HG03095 (cell line): Measurements from ENCODE around the gene RAB9B.

ENCODE experiments used
- ATAC-seq: cut with Tn5 transposase; IDR thresholded peaks from one replicate; pipeline ENCODE4 v1.9.1; 2021; ENCODE audit warnings: moderate library complexity; ENCODE audit not compliant: unreplicated experiment

Gene RAB9B

DNA sequence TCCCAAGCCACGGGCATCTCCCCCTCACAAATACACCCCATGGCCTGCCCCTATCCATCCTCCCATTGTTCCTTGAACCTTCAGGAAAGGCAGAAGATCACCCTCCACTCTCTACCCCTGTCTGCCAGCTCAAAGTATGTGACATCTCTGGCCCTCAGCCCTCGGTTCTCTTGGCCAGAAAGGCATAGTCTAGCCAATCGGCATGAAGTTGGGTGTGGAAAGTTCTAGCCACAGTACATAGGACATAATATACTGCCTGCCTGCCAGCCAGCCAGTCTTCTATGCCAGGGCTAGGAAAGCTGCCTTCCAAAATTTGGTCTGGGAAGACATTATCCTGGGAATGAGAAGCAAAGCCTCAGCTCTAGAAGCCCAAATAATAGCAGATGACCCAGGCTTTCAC, 58.6 kb downstream of the RAB9B start:
- ATAC-seq: no peak
